H9 (cell line): ENCODE results near the gene ZBTB45. TPM values are rescaled to one million over a fixed set of nuclear protein-coding genes. Genes with fewer than 3 reads are reported as not detected.

Experiments used
- DNase-seq: peaks from one replicate; pipeline ENCODE4 v3.0.0-alpha.2; 2017
- H2AFZ ChIP-seq: one replicate; pipeline ENCODE4 v1.6.1; 2013; ENCODE audit warnings: mild to moderate bottlenecking, low read length, control low read depth, moderate library complexity
- H2AK5ac ChIP-seq: 2 replicates; pipeline ENCODE4 v1.6.1; 2013; ENCODE audit warnings: low read length, control low read depth, mixed read lengths; ENCODE audit not compliant: insufficient read length
- H2BK120ac ChIP-seq: one replicate; pipeline ENCODE4 v1.6.1; 2013; ENCODE audit warnings: low read depth, mild to moderate bottlenecking, low read length, control low read depth, inconsistent platforms; ENCODE audit not compliant: poor library complexity, severe bottlenecking
- H2BK12ac ChIP-seq: 2 replicates; pipeline ENCODE4 v1.6.1; 2013; ENCODE audit warnings: low read length, control low read depth, mixed read lengths, low read depth; ENCODE audit not compliant: insufficient read length
- H2BK15ac ChIP-seq: 2 replicates; pipeline ENCODE4 v1.6.1; 2013; ENCODE audit warnings: low read depth, low read length, control low read depth
- H2BK20ac ChIP-seq: one replicate; pipeline ENCODE4 v1.6.1; 2013; ENCODE audit warnings: low read depth, mild to moderate bottlenecking, low read length, control low read depth, inconsistent platforms; ENCODE audit not compliant: poor library complexity, severe bottlenecking
- H2BK5ac ChIP-seq: 2 replicates; pipeline ENCODE4 v1.6.1; 2013; ENCODE audit warnings: low read length, control low read depth, mixed read lengths; ENCODE audit not compliant: insufficient read length
- H3K14ac ChIP-seq: 2 replicates; pipeline ENCODE4 v1.6.1; 2013; ENCODE audit warnings: low read length, control low read depth; ENCODE audit not compliant: insufficient read depth
- H3K18ac ChIP-seq: 2 replicates; pipeline ENCODE4 v1.6.1; 2013; ENCODE audit warnings: low read depth, mild to moderate bottlenecking, mixed read lengths, low read length, control low read depth; ENCODE audit not compliant: insufficient read length
- H3K23ac ChIP-seq: 2 replicates; pipeline ENCODE4 v1.6.1; 2013; ENCODE audit warnings: low read length, control low read depth, mixed read lengths, low read depth; ENCODE audit not compliant: insufficient read length
- H3K23me2 ChIP-seq: 2 replicates; pipeline ENCODE4 v1.6.1; 2013; ENCODE audit warnings: low read depth, mild to moderate bottlenecking, mixed read lengths, low read length, control low read depth; ENCODE audit not compliant: insufficient read length, poor library complexity, severe bottlenecking
- H3K27ac ChIP-seq: 2 replicates; pipeline ENCODE4 v1.5.1; 2013; ENCODE audit warnings: low read length, control low read depth, mixed read lengths, low read depth; ENCODE audit not compliant: insufficient read length
- H3K27me3 ChIP-seq: 2 replicates; pipeline ENCODE4 v1.6.1; 2013; ENCODE audit warnings: low read length, control low read depth, inconsistent platforms; ENCODE audit not compliant: insufficient read depth
- H3K4ac ChIP-seq: 2 replicates; pipeline ENCODE4 v1.6.1; 2013; ENCODE audit warnings: low read depth, mild to moderate bottlenecking, control low read depth, inconsistent platforms, low read length, moderate library complexity
- H3K4me1 ChIP-seq: 2 replicates; pipeline ENCODE4 v1.6.1; 2013; ENCODE audit warnings: low read length, control low read depth, inconsistent platforms; ENCODE audit not compliant: insufficient read depth
- H3K4me2 ChIP-seq: 2 replicates; pipeline ENCODE4 v1.6.1; 2013; ENCODE audit warnings: low read length, control low read depth, mixed read lengths; ENCODE audit not compliant: insufficient read length, insufficient read depth
- H3K56ac ChIP-seq: 2 replicates; pipeline ENCODE4 v1.6.1; 2013; ENCODE audit warnings: low read depth, mild to moderate bottlenecking, mixed read lengths, low read length, control low read depth; ENCODE audit not compliant: insufficient read length
- H3K79me1 ChIP-seq: 2 replicates; pipeline ENCODE4 v1.6.1; 2013; ENCODE audit warnings: low read depth, mild to moderate bottlenecking, moderate library complexity, low read length, control low read depth, inconsistent platforms; ENCODE audit not compliant: insufficient read depth, poor library complexity, severe bottlenecking
- H3K79me2 ChIP-seq: 2 replicates; pipeline ENCODE4 v1.6.1; 2013; ENCODE audit warnings: low read length, control low read depth, inconsistent platforms; ENCODE audit not compliant: insufficient read depth
- H3K9ac ChIP-seq: 2 replicates; pipeline ENCODE4 v1.6.1; 2013; ENCODE audit warnings: low read length, control low read depth, mixed read lengths; ENCODE audit not compliant: insufficient read length; ENCODE audit errors: extremely low read depth
- H3K9me3 ChIP-seq: one replicate; pipeline ENCODE4 v1.6.1; 2013; ENCODE audit warnings: low read depth, low read length, inconsistent platforms; ENCODE audit not compliant: control insufficient read depth
- H3T11ph ChIP-seq: one replicate; pipeline ENCODE4 v1.6.1; 2013; ENCODE audit warnings: mild to moderate bottlenecking, low read length, control low read depth, inconsistent platforms
- H4K20me1 ChIP-seq: one replicate; pipeline ENCODE4 v1.6.1; 2013; ENCODE audit not compliant: control insufficient read depth, insufficient read length, insufficient read depth
- H4K5ac ChIP-seq: 2 replicates; pipeline ENCODE4 v1.6.1; 2013; ENCODE audit warnings: low read depth, mild to moderate bottlenecking, mixed read lengths, low read length, control low read depth; ENCODE audit not compliant: insufficient read length
- H4K8ac ChIP-seq: replicated peaks from 2 replicates; pipeline ENCODE4 v1.6.1; 2013; ENCODE audit warnings: low read length, control low read depth, mixed read lengths, low read depth; ENCODE audit not compliant: insufficient read length
- H4K91ac ChIP-seq: 2 replicates; pipeline ENCODE4 v1.6.1; 2013; ENCODE audit warnings: low read depth, mild to moderate bottlenecking, moderate library complexity, mixed read lengths, low read length, control low read depth; ENCODE audit not compliant: insufficient read length
- H3K27ac Mint-ChIP-seq, 3 experiments: 2 replicates in 2 of 3; 3 replicates in 1 of 3; pipeline ENCODE4 v1.8.0; 2020 to 2021; ENCODE audit warnings: mixed read lengths in 3 of 3, mild to moderate bottlenecking in 1 of 3, moderate library complexity in 1 of 3
- H3K27me3 Mint-ChIP-seq: 2 replicates; pipeline ENCODE4 v1.8.0; 2021; ENCODE audit warnings: low read depth, mild to moderate bottlenecking, moderate library complexity, mixed read lengths
- H3K36me3 Mint-ChIP-seq, 3 experiments: 2 replicates in 2 of 3; 3 replicates in 1 of 3; pipeline ENCODE4 v1.8.0; 2020 to 2021; ENCODE audit warnings: low read depth in 3 of 3, mixed read lengths in 3 of 3; ENCODE audit not compliant: insufficient read depth in 1 of 3
- H3K4me1 Mint-ChIP-seq, 2 experiments: 2 replicates each; pipeline ENCODE4 v1.8.0; 2020; ENCODE audit warnings: mixed read lengths in 2 of 2
- H3K4me3 Mint-ChIP-seq, 2 experiments: 2 replicates in 1 of 2; 3 replicates in 1 of 2; pipeline ENCODE4 v1.8.0; 2020 to 2021; ENCODE audit warnings: mild to moderate bottlenecking in 2 of 2, mixed read lengths in 2 of 2, moderate library complexity in 1 of 2
- H3K9me3 Mint-ChIP-seq, 2 experiments: 2 replicates in 1 of 2; 3 replicates in 1 of 2; pipeline ENCODE4 v1.8.0; 2020; ENCODE audit warnings: mild to moderate bottlenecking in 2 of 2, mixed read lengths in 2 of 2, moderate library complexity in 1 of 2
- WGBS: extraction: QIAGEN DNeasy Blood & Tissue Kit; methylation state at CpG from one replicate; pipeline ENCODE4 v1.1.7; 2013; ENCODE audit warnings: missing lambda C conversion rate, low lambda C conversion rate, mixed read lengths; ENCODE audit not compliant: insufficient read length; ENCODE audit errors: extremely low coverage; 5-methylcytosine and 5-hydroxymethylcytosine counted together
- total RNA-seq: library from RNA; stranded (reverse); gene quantifications from 2 replicates; pipeline ENCODE4 v1.2.1, GENCODE V29; 2021
- TF ChIP-seq, protein P1 (sequence below): fragments of 200-600 bp; sonication (generic); conservative IDR thresholded peaks from 3 replicates; pipeline ENCODE4 v1.8.0; 2021; ENCODE audit warnings: antibody characterized with exemption, mild to moderate bottlenecking

ZBTB45 gene
- total RNA-seq, 1 experiment from 2014 or later = 18.7 TPM

DNA sequence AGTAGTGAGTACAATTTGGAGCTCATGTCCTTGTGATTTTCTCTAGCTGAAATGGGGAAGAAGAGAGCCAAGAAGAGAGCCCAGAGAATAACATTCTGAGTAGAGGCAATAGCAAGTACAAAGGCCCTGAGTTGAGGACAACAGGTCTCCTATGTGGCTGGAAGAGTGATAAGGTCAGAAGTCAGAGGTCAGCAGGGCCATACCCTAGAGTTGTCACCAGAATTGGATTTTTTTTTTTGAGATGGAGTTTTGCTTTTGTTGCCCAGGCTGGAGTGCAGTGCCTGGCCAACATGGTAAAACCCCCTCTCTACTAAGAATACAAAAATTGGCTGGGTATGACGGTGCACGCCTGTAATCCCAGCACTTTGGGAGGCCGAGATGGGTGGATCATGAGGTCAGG, 16.2 kb upstream of the ZBTB45 start:
- Histone ChIP-seq H3K4me1 (no peaks in the 10 kb centered on the region; the same call in 1 of the 2 replicates), H3K79me1 (no peaks in the 10 kb centered on the region), H4K20me1 (no peaks in the 10 kb centered on the region), H3K9me3 (no peaks in the 10 kb centered on the region), H4K8ac (no peak overlapping the region), H2BK15ac (no peak overlapping the region), H3K18ac (no peak overlapping the region), H3K79me2 (no peaks in the 10 kb centered on the region), H3K27ac (no peak overlapping the region), H2BK120ac (no peak overlapping the region), H2AK5ac (no peak overlapping the region), H2BK5ac (no peak overlapping the region), H2BK12ac (no peak overlapping the region), H4K5ac (no peak overlapping the region), H3K23ac (no peak overlapping the region), H4K91ac (no peak overlapping the region), H3T11ph (no peak overlapping the region), H3K4ac (no peak overlapping the region), H3K27me3 (no peaks in the 10 kb centered on the region; the same call in 1 of the 2 replicates), H3K4me2 (no peak overlapping the region), H3K9ac (no peak overlapping the region), H2BK20ac (no peak overlapping the region), H3K14ac (no peak overlapping the region), H3K56ac (no peak overlapping the region), H2AFZ (no peak overlapping the region), H3K23me2 (peaks cover 2% of the 10 kb centered on the region)
- Mint-ChIP-seq H3K36me3 (no peaks in the 10 kb centered on the region), H3K4me3 (no peak overlapping the region; a peak in 1 of 5 replicates), H3K9me3 (no peaks in the 10 kb centered on the region), H3K27ac (no peak overlapping the region), H3K27me3 (peaks cover 32% of the 10 kb centered on the region), H3K4me1 (peaks cover 3 to 9% of the 10 kb centered on the region in 2 experiments)
- TF ChIP-seq, protein P1, sequence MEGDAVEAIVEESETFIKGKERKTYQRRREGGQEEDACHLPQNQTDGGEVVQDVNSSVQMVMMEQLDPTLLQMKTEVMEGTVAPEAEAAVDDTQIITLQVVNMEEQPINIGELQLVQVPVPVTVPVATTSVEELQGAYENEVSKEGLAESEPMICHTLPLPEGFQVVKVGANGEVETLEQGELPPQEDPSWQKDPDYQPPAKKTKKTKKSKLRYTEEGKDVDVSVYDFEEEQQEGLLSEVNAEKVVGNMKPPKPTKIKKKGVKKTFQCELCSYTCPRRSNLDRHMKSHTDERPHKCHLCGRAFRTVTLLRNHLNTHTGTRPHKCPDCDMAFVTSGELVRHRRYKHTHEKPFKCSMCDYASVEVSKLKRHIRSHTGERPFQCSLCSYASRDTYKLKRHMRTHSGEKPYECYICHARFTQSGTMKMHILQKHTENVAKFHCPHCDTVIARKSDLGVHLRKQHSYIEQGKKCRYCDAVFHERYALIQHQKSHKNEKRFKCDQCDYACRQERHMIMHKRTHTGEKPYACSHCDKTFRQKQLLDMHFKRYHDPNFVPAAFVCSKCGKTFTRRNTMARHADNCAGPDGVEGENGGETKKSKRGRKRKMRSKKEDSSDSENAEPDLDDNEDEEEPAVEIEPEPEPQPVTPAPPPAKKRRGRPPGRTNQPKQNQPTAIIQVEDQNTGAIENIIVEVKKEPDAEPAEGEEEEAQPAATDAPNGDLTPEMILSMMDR = no peak
- WGBS = no CpG with 5 or more reads among the region's 3 CpGs
- DNase-seq = no peak
